K562 (cell line): ENCODE data around the gene XPNPEP1. TPM values are rescaled to one million over a fixed set of nuclear protein-coding genes. Genes with fewer than 3 reads are reported as not detected.

Source experiments
- ATF2 ChIP-seq: sonication (generic); formaldehyde crosslinking; IDR thresholded peaks from 2 replicates; pipeline ENCODE4 v1.8.1; 2022; ENCODE audit warnings: missing genetic modification reagents
- PHF20 ChIP-seq: fragments of 450-650 bp; IDR thresholded peaks from 2 replicates; pipeline ENCODE4 v1.6.1; 2018; ENCODE audit not compliant: partially characterized antibody
- polyA plus RNA-seq, 8 experiments: library from polyadenylated mRNA; depleted of rRNA in 4 of 8; stranded (reverse) in 5 of 8; unstranded in 3 of 8; fragments of >200 nt; fragmentation: Nextera tagmentation in 2 of 8; fragmentation: Illumina TruSeq in 1 of 8; extraction: Ambion mirVana in 2 of 8; extraction: Trizol in 1 of 8; gene quantifications; 2 replicates each; pipeline versions ENCODE4 v1.2.1 to v1.2.3, GENCODE V29; 2011 to 2014; ENCODE audit warnings: inconsistent platforms in 1 of 8, missing spikeins in 1 of 8
- total RNA-seq, 7 experiments: library from RNA; depleted of rRNA in 6 of 7; stranded (reverse); fragments of >200 nt in 6 of 7; fragmentation: Illumina TruSeq in 2 of 7; extraction: Trizol in 2 of 7; gene quantifications; 2 replicates each; pipeline versions ENCODE4 v1.2.1 to v1.2.3, GENCODE V29; 2011 to 2021; ENCODE audit warnings: low replicate concordance in 1 of 7
- TF ChIP-seq, protein P1 (sequence below): fragments of 200-600 bp; sonication (generic); IDR thresholded peaks from one replicate; pipeline ENCODE4 v1.6.1; 2012; ENCODE audit warnings: mild to moderate bottlenecking, low read depth, low read length, inconsistent platforms
- TF ChIP-seq, protein P2 (sequence below): fragments of 250-450 bp; sonication (Bioruptor Pico); IDR thresholded peaks from 2 replicates; pipeline ENCODE4 v1.8.0; 2021; ENCODE audit warnings: borderline replicate concordance, mild to moderate bottlenecking, moderate library complexity; ENCODE audit not compliant: poor library complexity, severe bottlenecking
- TF ChIP-seq, protein P3 (sequence below): sonication (generic); formaldehyde crosslinking; IDR thresholded peaks from 2 replicates; pipeline ENCODE4 v1.8.0; 2022; ENCODE audit warnings: missing genetic modification reagents, mild to moderate bottlenecking, borderline replicate concordance
- TF ChIP-seq, protein P4 (sequence below): sonication (generic); formaldehyde crosslinking; IDR thresholded peaks from 2 replicates; pipeline ENCODE4 v1.5.0; 2020; ENCODE audit warnings: missing genetic modification reagents

Gene XPNPEP1
- total and polyA plus RNA-seq, 9 of the 15 experiments (the other 6 are each of a cell fraction or from before 2014, with no cell fraction given) = 24.2 to 93.5 (median 40.1) TPM

GRCh38 chr10:109922976-109923921, at the start of gene XPNPEP1 (continued):
- TF ChIP-seq, protein P1, sequence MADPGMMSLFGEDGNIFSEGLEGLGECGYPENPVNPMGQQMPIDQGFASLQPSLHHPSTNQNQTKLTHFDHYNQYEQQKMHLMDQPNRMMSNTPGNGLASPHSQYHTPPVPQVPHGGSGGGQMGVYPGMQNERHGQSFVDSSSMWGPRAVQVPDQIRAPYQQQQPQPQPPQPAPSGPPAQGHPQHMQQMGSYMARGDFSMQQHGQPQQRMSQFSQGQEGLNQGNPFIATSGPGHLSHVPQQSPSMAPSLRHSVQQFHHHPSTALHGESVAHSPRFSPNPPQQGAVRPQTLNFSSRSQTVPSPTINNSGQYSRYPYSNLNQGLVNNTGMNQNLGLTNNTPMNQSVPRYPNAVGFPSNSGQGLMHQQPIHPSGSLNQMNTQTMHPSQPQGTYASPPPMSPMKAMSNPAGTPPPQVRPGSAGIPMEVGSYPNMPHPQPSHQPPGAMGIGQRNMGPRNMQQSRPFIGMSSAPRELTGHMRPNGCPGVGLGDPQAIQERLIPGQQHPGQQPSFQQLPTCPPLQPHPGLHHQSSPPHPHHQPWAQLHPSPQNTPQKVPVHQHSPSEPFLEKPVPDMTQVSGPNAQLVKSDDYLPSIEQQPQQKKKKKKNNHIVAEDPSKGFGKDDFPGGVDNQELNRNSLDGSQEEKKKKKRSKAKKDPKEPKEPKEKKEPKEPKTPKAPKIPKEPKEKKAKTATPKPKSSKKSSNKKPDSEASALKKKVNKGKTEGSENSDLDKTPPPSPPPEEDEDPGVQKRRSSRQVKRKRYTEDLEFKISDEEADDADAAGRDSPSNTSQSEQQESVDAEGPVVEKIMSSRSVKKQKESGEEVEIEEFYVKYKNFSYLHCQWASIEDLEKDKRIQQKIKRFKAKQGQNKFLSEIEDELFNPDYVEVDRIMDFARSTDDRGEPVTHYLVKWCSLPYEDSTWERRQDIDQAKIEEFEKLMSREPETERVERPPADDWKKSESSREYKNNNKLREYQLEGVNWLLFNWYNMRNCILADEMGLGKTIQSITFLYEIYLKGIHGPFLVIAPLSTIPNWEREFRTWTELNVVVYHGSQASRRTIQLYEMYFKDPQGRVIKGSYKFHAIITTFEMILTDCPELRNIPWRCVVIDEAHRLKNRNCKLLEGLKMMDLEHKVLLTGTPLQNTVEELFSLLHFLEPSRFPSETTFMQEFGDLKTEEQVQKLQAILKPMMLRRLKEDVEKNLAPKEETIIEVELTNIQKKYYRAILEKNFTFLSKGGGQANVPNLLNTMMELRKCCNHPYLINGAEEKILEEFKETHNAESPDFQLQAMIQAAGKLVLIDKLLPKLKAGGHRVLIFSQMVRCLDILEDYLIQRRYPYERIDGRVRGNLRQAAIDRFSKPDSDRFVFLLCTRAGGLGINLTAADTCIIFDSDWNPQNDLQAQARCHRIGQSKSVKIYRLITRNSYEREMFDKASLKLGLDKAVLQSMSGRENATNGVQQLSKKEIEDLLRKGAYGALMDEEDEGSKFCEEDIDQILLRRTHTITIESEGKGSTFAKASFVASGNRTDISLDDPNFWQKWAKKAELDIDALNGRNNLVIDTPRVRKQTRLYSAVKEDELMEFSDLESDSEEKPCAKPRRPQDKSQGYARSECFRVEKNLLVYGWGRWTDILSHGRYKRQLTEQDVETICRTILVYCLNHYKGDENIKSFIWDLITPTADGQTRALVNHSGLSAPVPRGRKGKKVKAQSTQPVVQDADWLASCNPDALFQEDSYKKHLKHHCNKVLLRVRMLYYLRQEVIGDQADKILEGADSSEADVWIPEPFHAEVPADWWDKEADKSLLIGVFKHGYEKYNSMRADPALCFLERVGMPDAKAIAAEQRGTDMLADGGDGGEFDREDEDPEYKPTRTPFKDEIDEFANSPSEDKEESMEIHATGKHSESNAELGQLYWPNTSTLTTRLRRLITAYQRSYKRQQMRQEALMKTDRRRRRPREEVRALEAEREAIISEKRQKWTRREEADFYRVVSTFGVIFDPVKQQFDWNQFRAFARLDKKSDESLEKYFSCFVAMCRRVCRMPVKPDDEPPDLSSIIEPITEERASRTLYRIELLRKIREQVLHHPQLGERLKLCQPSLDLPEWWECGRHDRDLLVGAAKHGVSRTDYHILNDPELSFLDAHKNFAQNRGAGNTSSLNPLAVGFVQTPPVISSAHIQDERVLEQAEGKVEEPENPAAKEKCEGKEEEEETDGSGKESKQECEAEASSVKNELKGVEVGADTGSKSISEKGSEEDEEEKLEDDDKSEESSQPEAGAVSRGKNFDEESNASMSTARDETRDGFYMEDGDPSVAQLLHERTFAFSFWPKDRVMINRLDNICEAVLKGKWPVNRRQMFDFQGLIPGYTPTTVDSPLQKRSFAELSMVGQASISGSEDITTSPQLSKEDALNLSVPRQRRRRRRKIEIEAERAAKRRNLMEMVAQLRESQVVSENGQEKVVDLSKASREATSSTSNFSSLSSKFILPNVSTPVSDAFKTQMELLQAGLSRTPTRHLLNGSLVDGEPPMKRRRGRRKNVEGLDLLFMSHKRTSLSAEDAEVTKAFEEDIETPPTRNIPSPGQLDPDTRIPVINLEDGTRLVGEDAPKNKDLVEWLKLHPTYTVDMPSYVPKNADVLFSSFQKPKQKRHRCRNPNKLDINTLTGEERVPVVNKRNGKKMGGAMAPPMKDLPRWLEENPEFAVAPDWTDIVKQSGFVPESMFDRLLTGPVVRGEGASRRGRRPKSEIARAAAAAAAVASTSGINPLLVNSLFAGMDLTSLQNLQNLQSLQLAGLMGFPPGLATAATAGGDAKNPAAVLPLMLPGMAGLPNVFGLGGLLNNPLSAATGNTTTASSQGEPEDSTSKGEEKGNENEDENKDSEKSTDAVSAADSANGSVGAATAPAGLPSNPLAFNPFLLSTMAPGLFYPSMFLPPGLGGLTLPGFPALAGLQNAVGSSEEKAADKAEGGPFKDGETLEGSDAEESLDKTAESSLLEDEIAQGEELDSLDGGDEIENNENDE = no peak
- TF ChIP-seq ATF2 (CRISPR knock-in tag) (no peak), PHF20 (peak; percentile 62)
- TF ChIP-seq, protein P2, sequence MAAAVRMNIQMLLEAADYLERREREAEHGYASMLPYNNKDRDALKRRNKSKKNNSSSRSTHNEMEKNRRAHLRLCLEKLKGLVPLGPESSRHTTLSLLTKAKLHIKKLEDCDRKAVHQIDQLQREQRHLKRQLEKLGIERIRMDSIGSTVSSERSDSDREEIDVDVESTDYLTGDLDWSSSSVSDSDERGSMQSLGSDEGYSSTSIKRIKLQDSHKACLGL (CRISPR knock-in tag) = no peak
- TF ChIP-seq, protein P3, sequence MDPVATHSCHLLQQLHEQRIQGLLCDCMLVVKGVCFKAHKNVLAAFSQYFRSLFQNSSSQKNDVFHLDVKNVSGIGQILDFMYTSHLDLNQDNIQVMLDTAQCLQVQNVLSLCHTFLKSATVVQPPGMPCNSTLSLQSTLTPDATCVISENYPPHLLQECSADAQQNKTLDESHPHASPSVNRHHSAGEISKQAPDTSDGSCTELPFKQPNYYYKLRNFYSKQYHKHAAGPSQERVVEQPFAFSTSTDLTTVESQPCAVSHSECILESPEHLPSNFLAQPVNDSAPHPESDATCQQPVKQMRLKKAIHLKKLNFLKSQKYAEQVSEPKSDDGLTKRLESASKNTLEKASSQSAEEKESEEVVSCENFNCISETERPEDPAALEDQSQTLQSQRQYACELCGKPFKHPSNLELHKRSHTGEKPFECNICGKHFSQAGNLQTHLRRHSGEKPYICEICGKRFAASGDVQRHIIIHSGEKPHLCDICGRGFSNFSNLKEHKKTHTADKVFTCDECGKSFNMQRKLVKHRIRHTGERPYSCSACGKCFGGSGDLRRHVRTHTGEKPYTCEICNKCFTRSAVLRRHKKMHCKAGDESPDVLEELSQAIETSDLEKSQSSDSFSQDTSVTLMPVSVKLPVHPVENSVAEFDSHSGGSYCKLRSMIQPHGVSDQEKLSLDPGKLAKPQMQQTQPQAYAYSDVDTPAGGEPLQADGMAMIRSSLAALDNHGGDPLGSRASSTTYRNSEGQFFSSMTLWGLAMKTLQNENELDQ (CRISPR knock-in tag) = no peak
- TF ChIP-seq, protein P4, sequence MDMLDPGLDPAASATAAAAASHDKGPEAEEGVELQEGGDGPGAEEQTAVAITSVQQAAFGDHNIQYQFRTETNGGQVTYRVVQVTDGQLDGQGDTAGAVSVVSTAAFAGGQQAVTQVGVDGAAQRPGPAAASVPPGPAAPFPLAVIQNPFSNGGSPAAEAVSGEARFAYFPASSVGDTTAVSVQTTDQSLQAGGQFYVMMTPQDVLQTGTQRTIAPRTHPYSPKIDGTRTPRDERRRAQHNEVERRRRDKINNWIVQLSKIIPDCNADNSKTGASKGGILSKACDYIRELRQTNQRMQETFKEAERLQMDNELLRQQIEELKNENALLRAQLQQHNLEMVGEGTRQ = peak; percentile 38
